Left ventricle myocardium inferior (tissue), 1 donor: ENCODE measurements around the gene RPL32. TPM values are rescaled to one million over a fixed set of nuclear protein-coding genes. Genes with fewer than 3 reads are reported as not detected.

Source experiments
- DNase-seq: peaks from one replicate; pipeline ENCODE4 v3.0.0-alpha.2; 2020
- H3K27ac ChIP-seq: fragments of 200-600 bp; replicated peaks from 2 replicates; pipeline ENCODE4 v1.8.0; 2021
- H3K27me3 ChIP-seq: fragments of 200-600 bp; 2 replicates; pipeline ENCODE4 v1.8.0; 2021; ENCODE audit warnings: low read depth
- H3K36me3 ChIP-seq: fragments of 200-600 bp; 2 replicates; pipeline ENCODE4 v1.8.0; 2021
- H3K4me1 ChIP-seq: fragments of 200-600 bp; 2 replicates; pipeline ENCODE4 v1.8.0; 2021
- H3K4me3 ChIP-seq: fragments of 200-600 bp; 2 replicates; pipeline ENCODE4 v1.8.0; 2021; ENCODE audit warnings: mild to moderate bottlenecking, moderate library complexity
- H3K9me3 ChIP-seq: fragments of 200-600 bp; replicated peaks from 2 replicates; pipeline ENCODE4 v1.8.0; 2021
- intact Hi-C: fragments of 100-400 bp; cut with micrococcal nuclease; formaldehyde crosslinking; loops from one replicate; pipeline ENCODE4 v1.11.0; 2022
- total RNA-seq: library from RNA; stranded (reverse); fragmentation: NEBNext Ultra II Directional; extraction: Animal tissue kit (Norgen Biotek cat#: 25700); gene quantifications from one replicate; pipeline ENCODE4 v1.2.1, GENCODE V29; 2021
- TF ChIP-seq, protein P1 (sequence below): fragments of 200-600 bp; IDR thresholded peaks from 2 replicates; pipeline ENCODE4 v1.8.0; 2021; ENCODE audit warnings: antibody characterized with exemption, mild to moderate bottlenecking, borderline replicate concordance
- donor health status: DM: no; HTN: yes; CAD: no; lungs with severe emphysema.

RPL32 gene
- total RNA-seq, 1 donor from 2014 or later: 880 TPM

DNA sequence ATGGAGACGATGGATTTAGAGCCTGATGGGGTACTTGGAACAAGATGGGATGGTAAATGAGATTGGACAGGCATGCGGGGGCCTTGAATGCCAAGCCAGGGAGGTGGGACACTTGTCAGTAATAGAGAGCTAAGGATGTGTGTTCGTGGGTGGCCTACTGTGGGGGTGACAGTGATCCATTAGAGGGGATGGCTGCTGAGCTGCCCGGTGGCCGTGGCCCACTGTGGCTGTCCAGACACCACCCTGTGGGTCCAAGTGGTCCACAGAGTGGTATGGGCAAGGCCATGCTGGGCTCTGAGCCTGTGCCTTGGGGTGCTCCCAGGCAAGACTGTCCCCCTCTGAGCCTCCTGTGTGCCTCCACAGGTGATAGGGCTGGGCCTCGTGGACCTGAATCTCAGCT lies 27.4 kb downstream of the RPL32 start:
- Histone ChIP-seq H3K27ac (no peak overlapping the region), H3K27me3 (no peaks in the 10 kb centered on the region), H3K4me1 (peaks cover 37% of the 10 kb centered on the region), H3K36me3 (peaks cover 62% of the 10 kb centered on the region), H3K4me3 (no peak overlapping the region), H3K9me3 (no peaks in the 10 kb centered on the region)
- TF ChIP-seq, protein P1, sequence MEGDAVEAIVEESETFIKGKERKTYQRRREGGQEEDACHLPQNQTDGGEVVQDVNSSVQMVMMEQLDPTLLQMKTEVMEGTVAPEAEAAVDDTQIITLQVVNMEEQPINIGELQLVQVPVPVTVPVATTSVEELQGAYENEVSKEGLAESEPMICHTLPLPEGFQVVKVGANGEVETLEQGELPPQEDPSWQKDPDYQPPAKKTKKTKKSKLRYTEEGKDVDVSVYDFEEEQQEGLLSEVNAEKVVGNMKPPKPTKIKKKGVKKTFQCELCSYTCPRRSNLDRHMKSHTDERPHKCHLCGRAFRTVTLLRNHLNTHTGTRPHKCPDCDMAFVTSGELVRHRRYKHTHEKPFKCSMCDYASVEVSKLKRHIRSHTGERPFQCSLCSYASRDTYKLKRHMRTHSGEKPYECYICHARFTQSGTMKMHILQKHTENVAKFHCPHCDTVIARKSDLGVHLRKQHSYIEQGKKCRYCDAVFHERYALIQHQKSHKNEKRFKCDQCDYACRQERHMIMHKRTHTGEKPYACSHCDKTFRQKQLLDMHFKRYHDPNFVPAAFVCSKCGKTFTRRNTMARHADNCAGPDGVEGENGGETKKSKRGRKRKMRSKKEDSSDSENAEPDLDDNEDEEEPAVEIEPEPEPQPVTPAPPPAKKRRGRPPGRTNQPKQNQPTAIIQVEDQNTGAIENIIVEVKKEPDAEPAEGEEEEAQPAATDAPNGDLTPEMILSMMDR: no peak
- intact Hi-C loops: no loop called here
- no peak for DNase-seq

DNA sequence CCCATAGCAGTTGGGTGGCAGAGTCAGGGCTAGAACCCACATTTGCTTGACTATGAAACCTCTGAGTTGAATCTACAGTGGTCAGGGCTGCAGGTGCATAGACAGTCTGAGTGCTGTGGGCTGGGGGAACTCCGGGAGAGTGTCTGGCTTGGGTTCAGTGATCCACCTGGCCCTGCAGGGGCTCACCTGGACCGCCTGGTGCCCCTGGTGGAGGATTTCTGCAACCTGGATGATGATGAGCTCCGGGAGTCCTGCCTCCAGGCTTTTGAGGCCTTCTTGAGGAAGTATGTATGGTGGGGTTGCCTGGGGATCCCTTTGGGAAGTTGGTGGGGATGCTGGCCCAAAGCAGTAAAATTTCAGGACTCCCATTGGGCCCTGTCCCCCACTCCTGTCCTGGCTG lies 28.6 kb downstream of the RPL32 start:
- intact Hi-C loops: no loop called here
- TF ChIP-seq, protein P1: no peak
- peaks cover 59% of the 10 kb centered on the region for H3K36me3 ChIP-seq
- no peak overlapping the region for H3K27ac ChIP-seq
- no peaks in the 10 kb centered on the region for H3K9me3 ChIP-seq
- H3K27me3 ChIP-seq: no peaks in the 10 kb centered on the region
- peaks cover 47% of the 10 kb centered on the region for H3K4me1 ChIP-seq
- DNase-seq: no peak
- H3K4me3 ChIP-seq: no peak overlapping the region

DNA sequence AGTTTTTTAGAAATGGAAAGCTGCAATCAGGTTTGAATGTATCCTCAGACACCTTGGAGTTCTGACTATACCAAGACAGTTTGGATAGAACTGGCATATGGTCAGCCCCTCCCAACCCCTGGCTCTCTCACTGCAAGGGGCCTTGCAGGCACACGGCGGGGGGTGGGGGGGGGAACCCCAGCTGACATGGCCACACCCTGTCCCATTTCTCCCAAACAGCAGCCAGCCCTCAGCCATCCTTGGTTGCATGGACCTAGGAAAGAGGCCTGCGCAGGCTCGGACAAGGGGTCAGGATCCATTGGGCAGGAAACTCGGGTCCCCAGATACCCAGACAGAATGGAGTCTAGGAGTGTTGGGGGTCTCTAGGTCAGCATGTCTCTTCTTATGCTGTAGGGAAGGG lies 30.4 kb downstream of the RPL32 start:
- TF ChIP-seq, protein P1: no peak
- Histone ChIP-seq H3K4me1 (peaks cover 51% of the 10 kb centered on the region), H3K27ac (peak overlapping the region; percentile 79), H3K4me3 (peak overlapping the region; percentile 69), H3K36me3 (peaks cover 59% of the 10 kb centered on the region), H3K27me3 (no peaks in the 10 kb centered on the region), H3K9me3 (no peaks in the 10 kb centered on the region)
- no peak for DNase-seq
- intact Hi-C loops: no loop called here

DNA sequence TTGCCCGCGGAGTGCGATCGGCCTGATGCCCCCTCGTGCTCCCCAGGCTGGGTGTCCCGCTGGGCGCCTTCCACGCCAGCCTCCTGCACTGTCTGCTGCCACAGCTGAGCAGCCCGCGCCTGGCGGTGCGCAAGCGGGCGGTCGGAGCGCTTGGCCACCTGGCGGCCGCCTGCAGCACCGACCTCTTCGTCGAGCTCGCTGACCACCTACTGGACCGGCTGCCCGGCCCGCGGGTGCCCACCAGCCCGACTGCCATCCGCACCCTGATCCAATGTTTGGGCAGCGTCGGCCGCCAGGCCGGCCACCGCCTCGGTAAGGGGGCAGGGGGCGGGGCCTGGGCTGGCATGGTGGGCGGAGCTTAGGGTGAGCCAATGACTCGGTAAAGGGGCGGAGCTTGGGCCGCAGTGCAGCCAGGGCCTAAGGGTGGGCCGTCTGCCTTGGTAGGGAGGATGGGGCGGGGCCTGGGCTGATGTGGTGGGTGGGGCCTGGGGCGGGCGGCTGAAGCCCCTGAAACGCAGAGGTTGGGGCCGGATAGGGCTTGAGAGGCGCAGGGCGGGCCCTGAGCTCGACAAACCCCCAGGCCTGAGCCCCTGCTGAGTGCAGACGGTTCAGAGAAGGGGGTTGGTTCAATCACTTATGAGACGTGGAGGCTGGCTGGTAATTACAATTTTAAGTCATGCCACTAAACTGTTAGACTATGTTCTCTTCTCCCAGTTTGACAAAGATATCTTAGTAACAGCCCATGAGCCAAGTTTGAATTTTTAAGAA lies 31.2 kb downstream of the RPL32 start:
- Histone ChIP-seq H3K4me1 (peaks cover 51% of the 10 kb centered on the region), H3K36me3 (peaks cover 57% of the 10 kb centered on the region), H3K27ac (peak overlapping the region; percentile 79), H3K27me3 (no peaks in the 10 kb centered on the region), H3K4me3 (peak overlapping the region; percentile 69), H3K9me3 (no peaks in the 10 kb centered on the region)
- TF ChIP-seq, protein P1: peak; percentile 83
- DNase-seq: peak; percentile 96
- intact Hi-C loops: no loop called here

DNA sequence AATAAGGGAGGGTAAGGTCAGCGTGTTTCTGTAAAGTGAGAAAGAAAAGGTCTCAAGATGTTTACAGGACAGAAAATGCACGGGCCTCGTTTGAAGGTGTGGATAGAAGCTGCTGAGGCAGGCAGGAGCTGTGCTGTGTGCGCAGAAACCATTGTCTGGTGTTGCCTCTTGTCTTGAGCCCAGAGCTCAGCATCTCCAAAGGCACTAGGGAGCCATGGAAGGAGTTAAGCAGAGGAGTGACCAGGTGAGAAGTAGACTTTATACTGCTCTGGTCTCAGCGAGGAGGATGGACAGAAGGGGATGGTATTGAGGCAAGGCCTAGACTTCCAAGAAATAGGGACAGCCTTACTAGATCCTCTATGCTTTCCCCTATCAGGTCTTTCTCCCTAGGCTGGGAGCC lies 31.9 kb downstream of the RPL32 start:
- TF ChIP-seq, protein P1: no peak
- peaks cover 51% of the 10 kb centered on the region for H3K4me1 ChIP-seq
- no peak for DNase-seq
- peak overlapping the region; percentile 79 for H3K27ac ChIP-seq
- H3K9me3 ChIP-seq: no peaks in the 10 kb centered on the region
- H3K4me3 ChIP-seq: peak overlapping the region; percentile 69
- peaks cover 58% of the 10 kb centered on the region for H3K36me3 ChIP-seq
- H3K27me3 ChIP-seq: no peaks in the 10 kb centered on the region
- intact Hi-C loops: no loop called here
